PC-3 (cell line): ENCODE measurements around the gene CTTNBP2. TPM values are rescaled to one million over a fixed set of nuclear protein-coding genes. Genes with fewer than 3 reads are reported as not detected.
A peak's percentile ranks its signal among the peaks of the same experiment; 100 is the strongest.

ENCODE experiments used
- ATAC-seq: fragments of 200-7000 bp; cut with Tn5 transposase; 2 replicates; pipeline ENCODE4 v1.9.1; 2020; ENCODE audit warnings: mild to moderate bottlenecking, moderate library complexity
- BruUV-seq: library from RNA; stranded (reverse); fragments of 400-500 nt; replicated peaks from 2 replicates; lab custom pipeline; 2021; lab: Mats Ljungman, UMichigan
- CTCF ChIA-PET: fragments of 300-600 bp; sonication (Branson Sonifier 250); formaldehyde crosslinking; loops from one replicate; lab custom pipeline; 2022; ENCODE audit warnings: antibody characterized with exemption; lab: Charles Lee
- POLR2A ChIA-PET: fragments of 300-600 bp; sonication (Branson Sonifier 250); formaldehyde crosslinking; loops from one replicate; lab custom pipeline; 2022; ENCODE audit warnings: antibody characterized with exemption; ENCODE audit not compliant: unreplicated experiment; lab: Charles Lee
- DNase-seq: peaks from one replicate; pipeline ENCODE4 v3.0.0-alpha.2; 2015
- H2AFZ ChIP-seq: fragments of 300-600 bp; sonication (generic); 2 replicates; pipeline ENCODE4 v1.6.0; 2016; ENCODE audit warnings: antibody characterized with exemption, low read length
- H3F3A ChIP-seq: fragments of 300-600 bp; sonication (generic); one replicate; pipeline ENCODE4 v1.6.0; 2017; ENCODE audit warnings: antibody characterized with exemption, low read length, control low read depth, mild to moderate bottlenecking; ENCODE audit not compliant: unreplicated experiment
- H3K27ac ChIP-seq: fragments of 300-600 bp; sonication (generic); 2 replicates; pipeline ENCODE4 v1.5.1; 2016; ENCODE audit warnings: mild to moderate bottlenecking, low read length
- H3K27me3 ChIP-seq: fragments of 300-600 bp; sonication (generic); 2 replicates; pipeline ENCODE4 v1.6.1; 2016; ENCODE audit warnings: low read length, mixed read lengths
- H3K36me3 ChIP-seq: fragments of 300-600 bp; sonication (generic); 2 replicates; pipeline ENCODE4 v1.6.1; 2016; ENCODE audit warnings: low read depth, mixed run types, low read length, mixed read lengths
- H3K4me1 ChIP-seq: fragments of 300-600 bp; sonication (generic); 2 replicates; pipeline ENCODE4 v1.5.1; 2016; ENCODE audit warnings: low read length; ENCODE audit not compliant: insufficient read depth
- H3K4me2 ChIP-seq: fragments of 300-600 bp; sonication (generic); 2 replicates; pipeline ENCODE4 v1.6.0; 2016; ENCODE audit warnings: low read length
- H3K4me3 ChIP-seq: fragments of 300-600 bp; sonication (generic); 2 replicates; pipeline ENCODE4 v1.5.1; 2016; ENCODE audit warnings: mild to moderate bottlenecking, low read length, mixed read lengths
- H3K79me2 ChIP-seq: fragments of 300-600 bp; sonication (generic); 2 replicates; pipeline ENCODE4 v1.6.1; 2017; ENCODE audit warnings: low read length, mixed read lengths
- H3K9ac ChIP-seq: fragments of 300-600 bp; sonication (generic); 2 replicates; pipeline ENCODE4 v1.6.0; 2016; ENCODE audit warnings: mild to moderate bottlenecking, low read length
- H3K9me2 ChIP-seq: fragments of 300-600 bp; sonication (generic); replicated peaks from 2 replicates; pipeline ENCODE4 v1.6.1; 2016; ENCODE audit warnings: mixed run types, low read length, mixed read lengths
- H3K9me3 ChIP-seq: fragments of 300-600 bp; sonication (generic); 2 replicates; pipeline ENCODE4 v1.6.1; 2016; ENCODE audit warnings: low read length, mixed read lengths
- H4K20me1 ChIP-seq: fragments of 300-600 bp; sonication (generic); 2 replicates; pipeline ENCODE4 v1.6.1; 2016; ENCODE audit warnings: low read length, mixed read lengths
- CTCF ChIP-seq: fragments of 300-600 bp; sonication (generic); conservative IDR thresholded peaks from 2 replicates; pipeline ENCODE4 v1.5.1; 2017; ENCODE audit warnings: antibody characterized with exemption, low read depth, mild to moderate bottlenecking, low read length
- EZH2 ChIP-seq: fragments of 300-600 bp; sonication (generic); IDR thresholded peaks from one replicate; pipeline ENCODE4 v1.6.1; 2017; ENCODE audit warnings: antibody characterized with exemption, mild to moderate bottlenecking, low read length; ENCODE audit not compliant: unreplicated experiment
- EZH2phosphoT487 ChIP-seq: fragments of 300-600 bp; sonication (generic); IDR thresholded peaks from 2 replicates; pipeline ENCODE4 v1.6.1; 2018; ENCODE audit warnings: mild to moderate bottlenecking, antibody characterized with exemption, low read length, borderline replicate concordance
- intact Hi-C: fragments of 100-400 bp; cut with micrococcal nuclease; formaldehyde crosslinking; loops from 2 replicates; pipeline ENCODE4 v1.9.0; 2023
- total RNA-seq: library from RNA; depleted of rRNA; stranded (reverse); fragments of >200 nt; gene quantifications from 2 replicates; pipeline ENCODE4 v1.2.3, GENCODE V29; 2014

The CTTNBP2 gene
- total RNA-seq, 1 experiment from 2014 or later: 1.1 TPM

GRCh38 chr7:117839507-117839906 lies 33.7 kb downstream of the CTTNBP2 start:
- no TSS peak for BruUV-seq
- no peaks in the 10 kb centered on the region for H3F3A ChIP-seq
- no peak for TF ChIP-seq CTCF
- no peak for TF ChIP-seq EZH2phosphoT487
- no peak for TF ChIP-seq EZH2
- no peaks in the 10 kb centered on the region for H3K36me3 ChIP-seq
- no peak overlapping the region for H3K4me2 ChIP-seq
- no peak for DNase-seq
- H3K9ac ChIP-seq: no peak overlapping the region
- H4K20me1 ChIP-seq: no peaks in the 10 kb centered on the region
- no peaks in the 10 kb centered on the region for H3K27me3 ChIP-seq
- intact Hi-C loops: no loop called here
- H2AFZ ChIP-seq: no peak overlapping the region
- ChIA-PET CTCF (no interaction called here), POLR2A (no interaction called here)
- H3K79me2 ChIP-seq: no peaks in the 10 kb centered on the region
- H3K4me1 ChIP-seq: no peaks in the 10 kb centered on the region
- no peaks in the 10 kb centered on the region for H3K9me2 ChIP-seq
- no peak overlapping the region for H3K27ac ChIP-seq
- no peak overlapping the region for H3K4me3 ChIP-seq
- H3K9me3 ChIP-seq: no peaks in the 10 kb centered on the region
- ATAC-seq: no peak

- POLR2A ChIA-PET: no interaction called here
- ATAC-seq (0 out of 2 replicates have a peak, but pooled peaks have one; percentile 40), DNase-seq (peak; percentile 28)
- H4K20me1 ChIP-seq: no peaks in the 10 kb centered on the region
- BruUV-seq: no TSS peak
- H3K9ac ChIP-seq: no peak overlapping the region
- H3K79me2 ChIP-seq: no peaks in the 10 kb centered on the region
- no peak overlapping the region for H3K4me3 ChIP-seq
- TF ChIP-seq EZH2phosphoT487: no peak
- no peak for TF ChIP-seq CTCF
- TF ChIP-seq EZH2: no peak
- no peaks in the 10 kb centered on the region for H3K4me1 ChIP-seq
- H3K4me2 ChIP-seq: no peak overlapping the region
- intact Hi-C loops: no loop called here
- no peaks in the 10 kb centered on the region for H3K27me3 ChIP-seq
- no peak overlapping the region for H2AFZ ChIP-seq
- no peaks in the 10 kb centered on the region for H3K36me3 ChIP-seq
- no peaks in the 10 kb centered on the region for H3K9me3 ChIP-seq
- CTCF ChIA-PET: no interaction called here
- H3K9me2 ChIP-seq: no peaks in the 10 kb centered on the region
- H3K27ac ChIP-seq: no peak overlapping the region
- H3F3A ChIP-seq: no peaks in the 10 kb centered on the region
Observed at GRCh38 chr7:117837841-117838240, 35.4 kb downstream of the CTTNBP2 start.

GRCh38 chr7:117835016-117835664 lies 38.1 kb downstream of the CTTNBP2 start:
- Histone ChIP-seq H3F3A (no peaks in the 10 kb centered on the region), H3K4me1 (no peaks in the 10 kb centered on the region), H3K27ac (no peak overlapping the region), H3K9me3 (no peaks in the 10 kb centered on the region), H3K9ac (no peak overlapping the region), H3K79me2 (no peaks in the 10 kb centered on the region), H2AFZ (no peak overlapping the region), H3K4me2 (no peak overlapping the region), H3K4me3 (no peak overlapping the region), H3K9me2 (no peaks in the 10 kb centered on the region), H4K20me1 (no peaks in the 10 kb centered on the region), H3K36me3 (no peaks in the 10 kb centered on the region), H3K27me3 (no peaks in the 10 kb centered on the region)
- intact Hi-C loops: no loop called here
- POLR2A ChIA-PET: no interaction called here
- CTCF ChIA-PET: no interaction called here
- ATAC-seq (0 out of 2 replicates have a peak, but pooled peaks have one; percentile 33), DNase-seq (no peak)
- no peak for TF ChIP-seq EZH2phosphoT487
- TF ChIP-seq EZH2: no peak
- no peak for TF ChIP-seq CTCF
- no TSS peak for BruUV-seq
